Activated T-helper 1 cell treated with anti-CD3 and anti-CD28 coated beads, Interleukin-2, amount 50 U/mL, for 16 hours (primary cell): ENCODE data around the gene EDARADD.
"Not testable (repeated sequence)": the region's sequence is repeated elsewhere in the genome, so short reads cannot be mapped to it uniquely, and the experiment has no call there.

ENCODE experiments used
- DNase-seq, 2 donors: peaks; one replicate each; pipeline ENCODE4 v3.0.0-alpha.2; 2020; ENCODE audit warnings: low read depth in 1 of 2, low spot score in 1 of 2

EDARADD gene

DNA sequence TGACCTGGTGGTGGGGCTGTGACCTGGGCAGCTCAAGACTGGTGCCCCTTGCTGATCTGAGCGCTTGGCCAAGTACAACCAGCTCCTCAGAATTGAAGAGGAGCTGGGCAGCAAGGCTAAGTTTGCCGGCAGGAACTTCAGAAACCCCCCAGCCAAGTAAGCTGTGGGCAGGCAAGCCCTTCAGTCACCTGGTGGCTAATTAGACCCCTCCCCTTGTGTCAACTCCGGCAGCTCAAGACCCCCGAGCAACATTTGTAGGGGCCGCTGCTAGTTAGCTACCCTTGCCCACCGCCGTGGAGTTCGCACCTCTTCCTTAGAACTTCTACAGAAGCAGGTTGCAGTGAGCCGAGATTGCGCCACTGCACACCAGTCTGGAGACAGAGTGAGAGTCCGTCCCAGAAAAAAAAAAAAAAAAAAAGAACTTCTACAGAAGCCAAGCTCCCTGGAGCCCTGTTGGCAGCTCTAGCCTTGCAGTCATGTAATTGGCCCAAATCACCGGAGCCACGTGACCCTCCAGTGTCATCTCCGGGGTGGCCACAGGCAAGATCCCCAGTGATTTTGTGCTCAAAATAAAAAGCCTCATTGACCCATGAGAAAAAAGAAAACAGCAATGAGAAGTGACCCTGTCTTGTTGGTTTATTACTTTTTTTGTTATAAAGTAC is 90.4 kb downstream of the EDARADD start:
- no peak for DNase-seq

DNA sequence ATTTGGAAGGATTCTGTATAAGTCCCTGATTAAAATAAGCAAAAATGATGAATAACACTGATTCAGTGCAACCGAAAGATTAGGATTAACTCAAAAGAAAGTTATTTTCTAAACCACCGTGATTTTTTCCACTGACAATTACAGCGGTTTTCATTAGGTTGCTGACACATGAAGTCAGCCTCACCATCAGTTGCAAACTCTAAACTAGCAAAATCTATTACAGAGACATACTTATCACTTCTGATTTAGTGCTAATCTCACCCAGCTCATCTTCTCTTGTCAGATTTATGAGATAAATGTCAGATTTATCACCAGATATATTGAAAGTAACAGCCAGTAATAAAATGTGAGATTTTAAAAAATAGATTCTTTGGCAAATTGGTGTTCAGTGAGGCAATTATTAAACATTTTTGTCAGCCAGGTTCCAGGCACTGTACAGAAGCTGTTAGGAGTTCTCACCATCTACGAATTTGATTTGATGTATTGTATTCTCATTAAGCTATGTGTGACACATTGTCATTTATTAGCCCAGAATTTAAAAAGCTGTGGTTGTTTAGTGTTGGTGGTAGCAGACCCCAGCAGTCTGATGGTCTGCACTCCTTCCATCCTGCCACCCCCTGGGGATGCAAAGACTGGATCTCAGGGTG is 92.4 kb downstream of the EDARADD start:
- no peak for DNase-seq

DNA sequence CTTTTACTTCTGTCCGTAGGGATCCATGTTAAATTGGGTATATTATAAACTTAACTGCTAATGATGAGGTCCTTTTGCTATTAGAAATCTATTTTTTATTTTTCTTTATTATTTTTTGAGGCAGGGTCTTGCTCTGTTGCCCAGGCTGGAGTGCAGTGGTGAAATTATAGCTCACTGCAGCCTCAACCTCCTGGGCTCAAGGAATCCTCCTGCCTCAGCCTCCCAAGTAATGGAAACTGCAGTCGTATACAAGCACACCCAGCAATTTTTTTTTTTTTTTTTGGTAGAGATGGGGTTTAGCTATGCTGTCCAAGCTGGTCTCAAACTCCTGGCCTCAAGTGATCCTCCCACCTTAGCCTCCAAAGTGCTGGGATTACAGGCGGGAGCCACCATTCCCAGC is 95.1 kb downstream of the EDARADD start:
- not testable (repeated sequence) for DNase-seq

DNA sequence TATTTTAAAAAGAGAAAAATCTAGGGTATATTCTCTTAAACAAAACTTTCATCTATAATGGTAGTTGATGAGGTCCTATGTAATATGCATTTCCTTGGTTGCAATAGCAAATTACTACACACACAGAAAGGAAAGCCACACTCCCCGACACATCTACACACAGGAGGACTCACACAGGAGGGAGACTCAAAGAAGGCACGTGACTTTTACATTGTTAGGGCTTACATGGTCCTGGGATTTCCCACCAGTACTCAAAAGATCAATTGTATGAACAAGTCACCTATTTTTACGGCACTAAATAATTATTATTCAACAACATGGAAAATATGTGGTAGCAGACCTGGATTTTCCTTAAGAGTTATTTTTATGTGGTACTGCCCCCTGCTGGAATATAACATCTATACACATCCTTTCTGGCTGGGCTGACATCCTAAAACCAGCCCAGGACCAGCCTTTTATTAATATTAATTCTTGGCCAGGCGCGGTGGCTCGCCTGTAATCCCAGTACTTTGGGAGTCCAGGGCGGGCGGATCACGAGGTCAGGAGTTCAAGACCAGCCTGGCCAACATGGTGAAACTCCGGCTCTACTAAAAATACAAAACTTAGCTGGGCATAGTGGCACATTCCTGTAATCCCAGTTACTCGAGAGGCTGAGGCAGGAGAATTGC is 95.8 kb downstream of the EDARADD start:
- no peak for DNase-seq

DNA sequence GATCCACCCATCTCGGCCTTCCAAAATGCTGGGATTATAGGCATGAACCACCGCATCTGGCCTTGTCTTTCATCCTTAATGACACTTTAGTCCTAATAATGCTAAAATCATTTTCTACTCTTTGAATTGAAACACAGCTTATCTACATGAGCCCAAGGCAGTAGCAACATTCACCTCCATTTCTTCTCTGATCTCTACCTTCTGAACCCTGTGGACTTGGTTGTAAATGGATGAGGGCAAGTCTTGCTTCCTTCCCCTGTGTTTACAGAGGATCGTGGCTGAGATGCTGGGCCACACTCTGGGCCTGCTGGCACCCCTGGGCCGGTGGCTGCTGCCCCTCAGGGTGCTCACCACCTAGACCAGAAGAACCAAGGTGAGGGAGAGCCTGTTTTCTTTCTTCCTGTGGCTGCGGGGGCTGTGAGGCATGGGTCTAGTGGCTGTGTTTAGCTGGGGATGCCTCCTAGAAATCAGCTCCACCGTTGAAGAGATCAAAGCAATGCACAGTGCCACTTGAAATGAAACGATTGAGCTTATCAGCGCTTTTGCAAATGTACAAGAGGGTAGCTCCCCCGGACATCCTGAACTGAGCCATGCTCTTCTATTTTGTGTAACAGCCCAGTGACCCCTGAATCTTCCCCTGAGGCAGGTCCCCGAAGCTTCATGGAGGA is 97.5 kb downstream of the EDARADD start:
- DNase-seq = no peak

DNA sequence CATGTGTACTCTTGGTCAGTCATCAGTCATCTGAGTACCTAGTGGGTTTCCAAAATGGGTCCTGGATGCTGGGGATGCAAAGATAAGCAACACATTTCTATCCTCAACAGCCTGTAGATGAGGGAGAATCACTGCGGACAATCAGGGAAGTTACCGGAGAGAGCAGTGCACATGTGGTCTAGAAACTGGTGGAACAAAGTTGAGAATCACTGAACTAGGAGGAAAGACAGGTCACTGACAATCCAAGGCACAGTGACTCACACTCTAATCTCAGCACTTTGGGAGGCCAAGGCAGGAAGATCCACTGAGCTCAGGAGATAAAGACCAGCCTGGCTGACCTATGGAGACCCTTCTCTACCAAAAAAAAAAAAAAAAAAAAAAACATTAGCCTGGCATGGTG is 98.3 kb downstream of the EDARADD start:
- DNase-seq = no peak

DNA sequence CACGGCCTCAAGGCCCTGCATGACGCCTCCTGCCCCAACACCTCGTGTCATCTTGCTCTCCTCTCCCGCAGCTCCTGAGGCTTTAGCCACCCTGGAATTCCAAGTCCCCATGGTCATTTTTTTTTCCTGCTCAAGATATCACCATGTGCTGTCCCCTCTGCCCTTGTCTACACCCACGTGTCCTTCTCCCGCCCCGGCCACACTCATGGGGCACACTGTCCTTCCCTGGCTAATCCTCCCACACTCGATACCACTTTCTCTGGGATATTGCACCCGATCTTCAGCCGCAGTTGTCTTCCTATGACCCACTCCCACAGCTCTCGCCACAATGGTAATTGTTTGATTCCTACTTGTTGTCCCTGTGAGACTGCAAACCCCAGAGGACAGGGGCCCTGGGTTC is 100.0 kb downstream of the EDARADD start:
- no peak for DNase-seq

DNA sequence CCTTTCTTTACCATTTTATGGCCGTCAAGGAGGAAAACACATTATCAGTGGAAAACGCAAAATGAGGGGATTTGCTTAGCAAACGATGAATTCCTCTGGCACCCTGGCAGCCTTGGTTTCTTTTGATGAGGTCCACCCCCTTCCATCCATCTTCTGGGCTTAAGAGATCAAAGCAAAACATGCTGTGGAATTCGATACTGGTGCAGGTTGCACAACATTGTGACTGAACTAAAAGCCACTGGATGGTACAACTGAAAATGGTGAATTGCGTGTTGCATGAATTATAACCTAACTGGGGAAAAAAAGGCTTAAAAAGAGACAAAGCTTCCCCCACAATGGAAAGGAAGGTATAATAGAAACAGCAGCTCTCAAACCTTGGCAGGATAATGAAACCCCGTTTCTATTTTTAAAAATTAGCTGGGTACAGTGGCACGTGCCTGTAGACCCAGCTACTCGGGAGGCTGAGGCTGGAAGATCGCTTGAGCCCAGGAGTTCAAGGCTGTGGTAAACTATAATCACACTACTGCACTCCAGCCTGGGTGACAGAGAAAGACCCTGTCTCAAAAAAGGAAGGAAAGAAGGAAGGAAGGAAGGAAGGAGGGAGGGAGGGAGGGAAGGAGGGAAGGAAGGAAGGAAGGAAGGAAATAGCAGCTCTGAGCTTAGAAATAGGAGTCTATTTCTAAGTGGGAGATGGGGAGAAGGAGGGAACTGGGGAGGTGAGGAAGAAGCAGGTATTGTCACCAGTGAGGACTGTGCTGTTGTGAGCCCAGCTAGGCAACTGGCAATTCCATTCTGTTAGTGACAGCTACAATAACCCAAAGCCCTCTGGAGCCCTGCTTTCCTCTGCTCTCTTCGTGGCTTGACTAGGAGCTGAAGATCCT is 100.7 kb downstream of the EDARADD start:
- DNase-seq = no peak

DNA sequence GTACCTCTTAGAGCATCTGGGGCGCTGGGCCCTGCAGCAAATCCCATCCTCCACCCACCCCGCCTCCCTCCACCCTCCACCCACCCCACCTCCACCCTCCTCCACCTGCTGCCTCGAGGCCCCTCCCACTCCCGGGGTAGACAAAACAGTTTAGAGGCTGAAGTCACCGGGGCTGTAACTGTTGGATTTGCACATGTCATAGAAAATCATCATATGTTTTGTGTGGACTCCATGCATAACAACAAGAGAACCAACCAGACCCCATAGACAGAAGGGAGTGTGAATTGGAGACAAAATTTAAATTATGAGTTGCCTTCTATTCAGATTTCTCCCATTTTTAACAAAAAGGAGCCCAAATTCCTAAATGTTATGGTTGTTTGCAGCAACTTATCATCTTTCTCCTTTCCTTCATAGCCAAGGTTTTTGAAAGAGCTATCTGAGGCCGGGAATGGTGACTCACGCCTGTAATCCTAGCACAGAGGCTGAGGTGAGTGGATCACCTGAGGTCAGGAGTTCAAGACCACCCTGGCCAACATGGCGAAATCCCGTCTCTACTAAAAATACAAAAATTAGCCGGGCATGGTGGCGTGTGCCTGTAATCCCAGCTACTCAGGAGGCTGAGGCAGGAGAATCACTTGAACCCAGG is 101.5 kb downstream of the EDARADD start:
- DNase-seq = no peak

DNA sequence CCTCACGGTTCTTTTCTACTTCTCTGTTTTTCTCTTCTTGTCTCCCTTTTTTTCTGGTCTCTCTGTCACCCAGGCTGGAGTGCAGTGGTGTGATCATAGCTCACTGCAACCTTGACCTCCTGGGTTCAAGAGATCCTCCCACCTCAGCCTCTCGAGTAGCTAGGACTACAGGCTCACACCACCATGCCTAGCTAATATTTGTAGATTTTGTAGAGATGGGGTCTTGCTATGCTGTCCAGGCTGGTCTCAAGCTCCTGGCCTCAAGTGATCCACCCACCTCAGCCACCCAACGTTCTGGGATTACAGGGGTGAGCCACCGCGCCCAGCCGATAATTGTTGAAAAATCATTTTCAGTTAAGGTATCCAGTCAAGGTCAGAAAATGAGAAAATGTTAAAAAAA is 103.8 kb downstream of the EDARADD start:
- DNase-seq = no peak

DNA sequence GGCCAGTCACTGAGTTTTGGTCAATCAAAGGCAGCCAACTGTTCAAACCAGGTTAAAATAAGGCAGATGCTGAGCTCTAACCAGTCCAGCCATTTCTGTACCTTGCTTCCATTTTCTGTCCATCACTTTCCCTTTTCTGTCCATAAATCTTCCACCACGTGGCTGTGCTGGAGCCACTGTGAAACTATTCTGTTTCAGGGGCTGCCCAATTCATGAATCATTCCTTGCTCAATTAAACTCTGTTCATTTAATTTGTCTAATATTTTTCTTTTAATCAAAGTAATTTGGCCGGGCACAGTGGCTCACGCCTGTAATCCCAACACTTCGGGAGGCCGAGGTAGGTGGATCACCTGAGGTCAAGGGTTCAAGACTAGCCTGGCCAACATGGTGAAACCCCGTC is 107.0 kb downstream of the EDARADD start:
- DNase-seq = no peak

DNA sequence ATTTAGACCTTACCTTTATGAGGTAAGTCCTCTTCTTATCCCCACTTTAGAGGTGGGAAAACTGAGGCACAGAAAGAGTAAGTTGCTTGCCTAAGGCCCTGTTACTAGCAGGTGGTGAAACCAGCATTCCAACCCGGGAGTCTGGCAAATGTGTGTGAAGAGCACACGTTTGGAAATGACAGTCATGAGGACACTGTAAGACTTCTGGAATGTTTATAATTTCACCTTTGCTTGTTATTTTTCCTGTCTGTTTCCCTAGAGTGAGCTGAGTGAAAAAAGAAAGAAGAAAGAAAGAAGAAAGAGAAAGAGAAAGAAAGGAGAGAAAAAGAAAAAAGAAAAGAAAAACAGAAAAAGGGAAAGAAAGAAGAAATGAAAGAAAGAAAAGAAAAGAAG is 108.5 kb downstream of the EDARADD start:
- no peak for DNase-seq

DNA sequence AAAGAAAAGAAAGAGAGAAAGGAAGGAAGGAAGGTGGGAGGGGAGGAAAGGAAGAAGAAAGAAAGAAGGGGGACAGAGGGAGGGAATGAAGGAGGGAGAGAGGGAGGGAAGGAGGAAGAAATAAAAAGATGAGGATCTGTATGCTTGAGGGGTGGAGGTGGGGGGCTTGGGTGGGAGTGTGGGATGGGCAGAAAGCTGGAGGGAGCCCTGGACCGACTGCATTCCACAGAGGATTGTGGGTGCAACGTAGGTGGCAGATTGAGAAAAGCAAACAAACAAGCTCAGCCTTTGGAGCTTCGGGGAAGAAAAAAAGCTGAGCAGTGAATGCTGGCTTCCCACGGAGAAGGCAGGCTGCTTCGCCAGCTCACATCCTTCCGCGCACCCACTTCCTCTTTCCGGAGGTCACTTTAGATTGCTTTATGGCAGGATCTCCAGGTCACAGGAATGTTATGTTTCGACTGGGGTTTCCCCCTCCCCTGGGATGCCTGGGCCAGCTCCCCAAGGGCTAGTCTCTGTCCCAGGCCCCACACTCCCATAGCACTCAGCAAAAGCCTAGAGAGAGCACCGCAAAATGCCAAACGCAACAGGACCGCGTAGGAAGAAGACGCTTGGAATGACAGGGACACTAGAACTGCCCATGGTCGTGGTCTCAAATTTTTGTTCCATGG is 109.0 kb downstream of the EDARADD start:
- no peak for DNase-seq

DNA sequence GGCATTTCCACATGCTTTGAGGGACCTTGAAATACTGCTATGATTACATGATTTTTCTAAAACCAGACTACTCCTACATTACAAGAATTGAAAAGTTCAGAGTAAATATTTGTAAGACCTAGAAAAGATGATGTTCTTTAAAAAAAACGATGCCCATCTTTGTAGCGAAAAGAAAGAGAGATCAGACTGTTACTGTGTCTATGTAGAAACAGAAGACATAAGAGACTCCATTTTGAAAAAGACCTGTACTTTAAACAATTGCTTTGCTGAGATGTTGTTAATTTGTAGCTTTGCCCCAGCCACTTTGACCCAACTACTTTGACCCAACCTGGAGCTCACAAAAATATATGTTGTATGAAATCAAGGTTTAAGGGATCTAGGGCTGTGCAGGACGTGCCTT is 110.3 kb downstream of the EDARADD start:
- DNase-seq = not testable (repeated sequence)

DNA sequence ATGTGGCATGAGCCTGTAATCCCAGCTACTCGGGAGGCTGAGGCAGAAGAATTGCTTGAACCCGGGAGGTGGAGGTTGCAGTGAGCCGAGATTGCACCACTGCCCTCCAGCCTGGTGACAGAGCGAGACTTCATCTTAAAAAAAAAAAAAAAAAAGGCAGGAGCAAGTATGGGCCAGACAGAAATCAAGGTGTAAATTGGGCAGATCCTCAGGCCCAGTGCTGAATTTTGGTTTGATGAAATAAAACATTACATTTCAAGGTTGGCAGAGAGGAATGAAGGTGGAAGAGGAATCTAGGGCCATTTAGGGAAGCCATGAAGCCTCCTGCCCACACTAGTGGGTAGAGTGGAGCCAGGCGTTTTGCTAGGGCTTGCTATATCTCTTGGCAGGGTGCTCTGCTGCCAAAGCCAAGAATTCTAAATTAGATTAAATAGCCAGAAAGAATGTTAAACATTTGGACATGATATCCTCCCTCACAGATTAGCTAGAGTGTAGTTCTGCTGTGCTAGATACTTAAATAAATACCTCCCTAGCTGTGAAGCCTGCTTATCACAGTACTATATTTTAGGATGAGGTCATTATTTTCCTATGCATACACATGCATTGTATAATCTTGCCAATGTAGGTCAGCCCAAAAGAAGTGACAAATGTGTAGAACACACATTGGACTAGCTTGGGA is 113.1 kb downstream of the EDARADD start:
- no peak for DNase-seq

DNA sequence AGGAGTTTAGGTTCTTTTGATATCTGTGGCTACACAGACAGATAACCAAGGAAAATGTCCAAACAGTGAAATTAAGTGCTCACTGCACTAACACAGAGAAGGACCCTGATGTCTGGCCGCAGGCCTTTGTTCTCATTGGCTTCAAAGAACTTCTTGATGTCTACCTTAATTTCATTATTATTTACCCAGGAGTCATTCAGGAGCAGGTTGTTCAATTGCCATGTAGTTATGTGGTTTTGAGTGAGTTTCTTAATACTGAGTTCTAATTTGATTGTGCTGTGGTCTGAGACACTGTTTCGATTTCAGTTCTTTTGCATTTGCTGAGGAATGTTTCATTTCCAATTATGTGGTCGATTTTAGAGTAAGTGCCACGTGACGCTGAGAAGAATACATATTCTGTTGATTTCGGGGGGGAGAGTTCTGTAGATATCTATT is 114.5 kb downstream of the EDARADD start:
- no peak for DNase-seq

DNA sequence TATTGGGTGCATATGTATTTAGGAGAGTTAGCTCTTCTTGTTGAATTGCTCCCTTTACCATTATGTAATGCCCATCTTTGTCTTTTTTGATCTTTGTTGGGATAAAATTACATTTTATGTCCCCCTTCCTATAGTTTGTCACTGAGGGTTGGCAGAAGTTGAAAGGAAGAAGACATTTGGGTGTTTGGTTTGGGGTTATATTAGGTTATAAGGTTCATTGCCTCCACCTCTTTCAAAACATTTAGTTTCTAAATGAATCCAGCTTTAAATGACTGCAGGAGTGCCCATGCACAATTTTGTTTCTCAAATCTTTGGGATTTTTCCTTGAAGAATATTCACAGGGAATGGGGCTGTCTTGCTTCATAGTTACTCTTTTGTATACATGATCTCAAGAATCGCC is 115.1 kb downstream of the EDARADD start:
- DNase-seq = no peak

DNA sequence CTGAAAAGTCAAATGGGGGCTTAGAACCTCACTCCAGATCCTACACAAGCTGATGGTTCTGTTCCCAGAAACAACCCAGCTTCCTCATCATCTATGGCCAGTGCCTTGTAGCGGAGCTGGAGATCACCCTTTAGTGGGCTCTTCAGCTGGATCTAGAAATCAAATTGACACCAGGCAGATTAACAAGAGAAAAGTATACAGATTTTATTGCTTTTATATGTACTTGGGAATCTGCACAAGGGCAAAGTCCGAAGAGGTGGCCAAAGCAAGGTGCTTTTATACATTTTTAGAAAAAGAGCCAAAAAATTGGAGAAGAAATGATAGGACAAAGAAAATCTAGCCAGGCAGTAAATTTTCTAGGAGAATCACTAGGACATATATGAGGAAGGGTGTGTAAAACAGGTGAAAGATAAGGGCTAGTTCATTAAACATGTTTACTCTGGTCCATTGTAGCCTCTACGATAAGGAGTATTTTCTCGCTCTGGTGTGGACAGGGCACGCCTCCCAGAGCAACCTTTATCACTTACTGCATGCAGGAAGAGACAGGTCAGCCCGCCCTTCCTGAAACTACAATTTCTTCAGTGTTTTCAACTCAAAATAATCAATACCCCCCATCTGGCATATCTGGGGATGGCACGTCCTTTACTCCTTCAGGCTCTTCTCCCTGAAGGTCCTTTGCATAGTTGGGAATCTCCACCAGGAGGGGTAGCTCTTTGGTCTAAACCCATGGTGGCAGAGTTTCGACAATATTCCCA is 115.7 kb downstream of the EDARADD start:
- DNase-seq = no peak
